AG09309 (cell line): Measurements from ENCODE around the gene CCDC61.

Experiments
- DNase-seq: peaks from one replicate; pipeline ENCODE4 v3.0.0-alpha.2; 2010; ENCODE audit warnings: low read depth
- H3K4me3 ChIP-seq: 2 replicates; pipeline ENCODE4 v1.5.1; 2011; ENCODE audit warnings: mild to moderate bottlenecking, low read depth, low read length, moderate library complexity; ENCODE audit not compliant: control insufficient read depth
- TF ChIP-seq, protein P1 (sequence below): IDR thresholded peaks from 2 replicates; pipeline ENCODE4 v1.5.1; 2011; ENCODE audit warnings: mild to moderate bottlenecking, low read depth, low read length, inconsistent platforms; ENCODE audit not compliant: insufficient read depth, control insufficient read depth; ENCODE audit errors: missing control alignments

CCDC61 gene

DNA sequence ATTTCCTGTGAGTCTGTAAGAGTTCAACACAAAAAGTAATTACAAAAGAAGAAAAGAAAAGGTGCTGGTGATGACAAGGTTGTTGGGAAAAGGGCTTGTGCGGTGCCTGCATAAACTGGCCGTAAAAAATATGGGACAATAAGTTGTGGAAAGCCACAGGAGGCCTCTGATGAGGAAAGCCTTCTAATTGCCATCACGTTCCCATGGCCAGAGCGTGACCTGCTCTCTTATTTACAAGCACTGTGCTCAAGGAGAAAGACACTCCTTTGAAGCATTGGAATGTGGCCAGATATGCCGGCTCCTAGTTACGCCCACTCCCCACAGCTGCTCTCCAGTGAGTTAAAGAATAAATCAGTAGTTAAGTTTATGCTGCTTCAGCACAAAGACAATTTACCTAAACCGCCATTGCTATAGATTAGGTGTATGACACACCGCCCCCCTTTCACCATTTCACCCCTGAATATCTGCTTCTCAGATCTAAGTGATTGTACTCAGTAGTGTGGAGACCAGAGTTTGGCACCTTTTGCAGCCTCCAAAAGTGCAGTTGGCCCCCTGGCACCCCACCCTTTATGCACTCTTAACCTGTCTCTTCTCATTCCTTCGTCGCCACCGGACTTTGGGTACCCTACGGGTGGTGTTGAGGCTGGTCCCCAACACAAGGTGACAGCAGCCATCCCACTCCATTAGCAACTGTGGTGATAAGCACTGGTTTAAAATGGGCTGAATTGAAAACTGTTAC lies 35.7 kb downstream of the CCDC61 start:
- H3K4me3 ChIP-seq = no peak overlapping the region
- no peak for DNase-seq
- TF ChIP-seq, protein P1, sequence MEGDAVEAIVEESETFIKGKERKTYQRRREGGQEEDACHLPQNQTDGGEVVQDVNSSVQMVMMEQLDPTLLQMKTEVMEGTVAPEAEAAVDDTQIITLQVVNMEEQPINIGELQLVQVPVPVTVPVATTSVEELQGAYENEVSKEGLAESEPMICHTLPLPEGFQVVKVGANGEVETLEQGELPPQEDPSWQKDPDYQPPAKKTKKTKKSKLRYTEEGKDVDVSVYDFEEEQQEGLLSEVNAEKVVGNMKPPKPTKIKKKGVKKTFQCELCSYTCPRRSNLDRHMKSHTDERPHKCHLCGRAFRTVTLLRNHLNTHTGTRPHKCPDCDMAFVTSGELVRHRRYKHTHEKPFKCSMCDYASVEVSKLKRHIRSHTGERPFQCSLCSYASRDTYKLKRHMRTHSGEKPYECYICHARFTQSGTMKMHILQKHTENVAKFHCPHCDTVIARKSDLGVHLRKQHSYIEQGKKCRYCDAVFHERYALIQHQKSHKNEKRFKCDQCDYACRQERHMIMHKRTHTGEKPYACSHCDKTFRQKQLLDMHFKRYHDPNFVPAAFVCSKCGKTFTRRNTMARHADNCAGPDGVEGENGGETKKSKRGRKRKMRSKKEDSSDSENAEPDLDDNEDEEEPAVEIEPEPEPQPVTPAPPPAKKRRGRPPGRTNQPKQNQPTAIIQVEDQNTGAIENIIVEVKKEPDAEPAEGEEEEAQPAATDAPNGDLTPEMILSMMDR = no peak

DNA sequence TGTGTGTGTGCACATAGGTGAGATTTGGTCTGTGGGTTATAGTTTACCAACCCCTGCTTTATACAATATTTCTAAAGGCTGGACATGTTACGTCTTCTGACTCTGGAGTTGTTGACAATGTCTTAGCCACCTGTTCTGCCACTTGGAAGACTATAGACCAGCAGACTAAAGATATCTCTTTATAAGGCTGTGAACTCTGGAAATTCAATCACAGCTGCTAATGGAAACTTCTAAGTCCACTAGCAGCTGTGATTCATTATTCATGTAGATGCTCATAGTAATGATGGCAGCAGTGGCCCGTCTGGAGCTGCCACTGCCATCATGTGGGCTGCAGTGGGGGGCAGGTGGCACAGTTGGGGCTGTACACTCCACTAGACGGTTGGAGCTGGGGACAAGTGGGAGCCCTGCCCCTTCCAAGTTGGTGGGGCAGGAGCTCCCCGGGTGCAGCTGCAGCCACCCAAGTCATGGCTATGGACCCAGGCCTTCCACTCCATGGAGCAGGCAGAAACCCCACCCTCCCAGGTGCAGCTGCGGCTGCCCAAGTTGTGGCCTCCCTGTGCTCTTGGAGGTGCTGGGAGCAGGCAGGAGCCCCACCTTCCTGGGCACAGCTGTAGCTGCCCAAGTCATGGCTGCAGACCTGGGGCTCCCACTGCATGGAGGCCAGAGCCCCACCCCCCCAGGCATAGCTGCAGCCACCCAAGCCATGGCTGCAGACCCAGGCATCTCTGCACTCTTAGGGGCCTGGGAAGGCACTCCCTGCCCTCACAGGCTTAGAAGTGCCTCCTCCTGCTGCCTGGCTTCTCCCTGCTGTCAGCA lies 36.7 kb downstream of the CCDC61 start:
- no peak for DNase-seq
- no peak overlapping the region for H3K4me3 ChIP-seq
- TF ChIP-seq, protein P1 = no peak

DNA sequence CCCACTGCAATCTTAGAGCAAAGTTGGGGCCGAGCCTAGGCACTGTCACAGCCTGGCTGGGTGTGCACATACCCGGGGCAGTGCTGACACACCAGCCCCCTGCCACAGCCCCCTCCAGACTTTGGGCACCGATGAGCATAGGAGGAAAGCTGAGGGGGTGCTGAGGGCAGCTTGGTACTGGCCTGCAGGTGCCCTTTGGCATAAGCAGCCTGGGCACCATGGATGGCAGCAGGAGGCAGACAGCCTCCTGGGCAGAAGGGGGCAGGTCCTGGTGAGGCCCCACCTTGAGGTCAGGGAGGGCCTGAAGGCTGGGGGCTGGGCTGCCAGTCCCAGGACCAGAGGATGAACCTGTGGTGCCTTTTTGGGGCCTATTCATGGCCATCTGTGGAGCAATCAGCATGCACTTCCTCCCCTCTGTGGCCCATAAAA lies 37.3 kb downstream of the CCDC61 start:
- no peak overlapping the region for H3K4me3 ChIP-seq
- TF ChIP-seq, protein P1 = no peak
- DNase-seq = no peak

DNA sequence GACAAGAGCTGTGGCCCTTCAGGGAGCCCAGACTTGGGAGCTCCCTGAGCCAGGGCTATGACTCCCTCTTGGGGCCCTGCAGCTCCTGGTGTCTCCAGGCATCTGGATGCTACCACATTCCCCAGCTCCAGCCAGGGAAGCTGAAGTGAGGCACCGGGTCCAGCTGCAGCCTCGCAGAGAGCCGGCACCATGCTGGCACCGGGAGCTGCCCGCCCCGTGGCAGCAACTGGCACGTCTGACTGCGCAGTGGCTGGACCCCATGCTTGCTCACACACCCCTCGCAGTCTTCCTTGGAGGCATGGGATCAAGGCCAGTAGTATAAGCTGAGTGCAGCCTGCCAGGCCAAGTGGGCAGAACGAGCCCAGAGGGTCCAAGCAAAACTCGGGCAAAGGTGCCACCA lies 38.1 kb downstream of the CCDC61 start:
- TF ChIP-seq, protein P1 = no peak
- DNase-seq = no peak
- H3K4me3 ChIP-seq = no peak overlapping the region

DNA sequence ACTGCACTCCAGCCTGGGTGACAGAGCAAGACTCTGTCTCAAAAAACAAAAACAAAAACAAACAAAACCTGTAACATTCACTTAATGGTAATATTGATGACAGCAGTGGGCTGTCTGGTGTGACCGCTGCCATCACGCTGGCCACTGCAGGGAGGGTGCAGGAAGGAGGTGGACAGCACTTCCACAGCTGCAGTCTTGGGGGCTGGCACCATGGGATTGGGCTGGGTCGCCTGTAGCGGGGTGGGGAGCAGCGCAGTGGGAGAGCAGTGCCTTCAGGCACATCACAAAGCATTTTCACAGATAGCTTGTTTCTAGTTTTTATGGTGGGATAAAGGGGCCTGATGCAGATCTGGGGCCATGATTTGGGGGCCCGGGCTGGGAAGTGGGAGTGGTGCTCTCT lies 40.3 kb downstream of the CCDC61 start:
- no peak for DNase-seq
- TF ChIP-seq, protein P1 = no peak
- no peak overlapping the region for H3K4me3 ChIP-seq

DNA sequence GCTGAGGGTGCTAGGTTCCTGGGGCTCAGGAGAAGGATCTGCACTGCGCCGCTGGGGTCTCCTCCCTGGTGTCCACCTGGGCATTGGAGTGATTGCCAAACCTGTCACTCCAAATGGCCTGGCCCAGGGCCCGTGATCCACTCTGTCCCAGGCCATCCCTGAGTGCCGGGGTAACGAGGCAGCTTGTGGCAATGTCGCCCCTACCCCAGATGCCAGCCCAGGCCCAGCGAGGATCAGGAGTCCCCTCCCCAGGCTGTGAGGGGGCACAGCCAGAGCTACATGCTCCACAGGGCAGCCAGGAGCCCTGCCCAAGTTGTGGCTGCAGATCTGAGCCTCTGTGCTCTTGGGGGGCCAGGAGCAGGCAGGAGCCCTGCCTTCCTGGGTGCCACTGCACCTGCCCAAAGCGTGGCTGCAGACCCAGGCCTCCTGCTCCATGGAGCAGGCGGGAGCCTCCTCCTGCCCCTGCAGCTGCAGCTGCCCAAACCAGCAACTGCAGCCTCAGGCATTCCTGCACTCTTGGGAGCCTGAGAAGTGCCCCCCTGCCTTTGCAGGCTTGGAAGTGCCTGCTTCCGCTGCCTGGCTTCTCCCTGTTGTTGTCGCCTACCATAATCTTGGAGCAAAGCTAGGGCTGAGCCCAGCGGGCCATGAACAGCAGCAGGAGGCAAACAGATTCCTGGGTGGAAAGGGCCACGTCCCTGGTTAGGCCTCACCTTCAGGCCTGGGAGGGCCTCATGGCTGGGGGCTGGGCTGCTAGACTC lies 40.9 kb downstream of the CCDC61 start:
- no peak for DNase-seq
- TF ChIP-seq, protein P1 = no peak
- no peak overlapping the region for H3K4me3 ChIP-seq
